ENCODE measurements around the gene KCNQ5.
"Not testable (repeated sequence)": the region's sequence is repeated elsewhere in the genome, so short reads cannot be mapped to it uniquely, and the experiment has no call there.

KCNQ5 gene

GRCh38 chr6:73227606-73228255, 605.9 kb downstream of the KCNQ5 start:
- Histone ChIP-seq H3K36me3 (ENCODE audit: insufficient read depth, low read length) (no peaks in the 10 kb centered on the region), H3K9me3 (ENCODE audit: low read length) (no peaks in the 10 kb centered on the region), H3F3A (ENCODE audit: insufficient read depth, low read length) (no peaks in the 10 kb centered on the region), H3K4me3 (ENCODE audit: low read depth, low read length, poor library complexity, severe bottlenecking) (no peak overlapping the region), H3K27me3 (ENCODE audit: insufficient read depth, low read length) (no peaks in the 10 kb centered on the region), H3K27ac (ENCODE audit: low read depth, low read length, poor library complexity, severe bottlenecking) (no peak overlapping the region), H3K9me2 (ENCODE audit: low read depth, low read length) (no peaks in the 10 kb centered on the region), H3K79me2 (ENCODE audit: insufficient read depth, low read length) (no peaks in the 10 kb centered on the region), H3K9ac (ENCODE audit: low read length) (no peak overlapping the region), H2AFZ (ENCODE audit: low read length) (no peak overlapping the region), H3K4me2 (ENCODE audit: low read length) (no peak overlapping the region), H4K20me1 (ENCODE audit: insufficient read depth, low read length) (no peaks in the 10 kb centered on the region), H3K4me1 (ENCODE audit: insufficient read depth, low read length, severe bottlenecking) (no peaks in the 10 kb centered on the region)
- TF ChIP-seq EZH2 (IDR thresholded peaks at IDR 0.05; ENCODE audit: borderline replicate concordance, low read length) (no peak), CTCF (IDR thresholded peaks at IDR 0.05; ENCODE audit: low read length) (no peak)

GRCh38 chr6:73231986-73232391, 610.1 kb downstream of the KCNQ5 start:
- H3K4me1 ChIP-seq (ENCODE audit: insufficient read depth, low read length, severe bottlenecking): no peaks in the 10 kb centered on the region
- H3K79me2 ChIP-seq (ENCODE audit: insufficient read depth, low read length): no peaks in the 10 kb centered on the region
- TF ChIP-seq EZH2 (IDR thresholded peaks at IDR 0.05; ENCODE audit: borderline replicate concordance, low read length) (no peak), CTCF (IDR thresholded peaks at IDR 0.05; ENCODE audit: low read length) (no peak)
- no peak overlapping the region for H3K4me2 ChIP-seq (ENCODE audit: low read length)
- H3K9ac ChIP-seq (ENCODE audit: low read length): no peak overlapping the region
- no peak overlapping the region for H3K27ac ChIP-seq (ENCODE audit: low read depth, low read length, poor library complexity, severe bottlenecking)
- H4K20me1 ChIP-seq (ENCODE audit: insufficient read depth, low read length): no peaks in the 10 kb centered on the region
- no peaks in the 10 kb centered on the region for H3F3A ChIP-seq (ENCODE audit: insufficient read depth, low read length)
- no peaks in the 10 kb centered on the region for H3K9me2 ChIP-seq (ENCODE audit: low read depth, low read length)
- no peaks in the 10 kb centered on the region for H3K36me3 ChIP-seq (ENCODE audit: insufficient read depth, low read length)
- H3K4me3 ChIP-seq (ENCODE audit: low read depth, low read length, poor library complexity, severe bottlenecking): no peak overlapping the region
- no peaks in the 10 kb centered on the region for H3K27me3 ChIP-seq (ENCODE audit: insufficient read depth, low read length)
- no peak overlapping the region for H2AFZ ChIP-seq (ENCODE audit: low read length)
- H3K9me3 ChIP-seq (ENCODE audit: low read length): no peaks in the 10 kb centered on the region

GRCh38 chr6:73233048-73233447, 611.2 kb downstream of the KCNQ5 start:
- no peak overlapping the region for H3K27ac ChIP-seq (ENCODE audit: low read depth, low read length, poor library complexity, severe bottlenecking)
- TF ChIP-seq CTCF (IDR thresholded peaks at IDR 0.05; ENCODE audit: low read length) (no peak), EZH2 (IDR thresholded peaks at IDR 0.05; ENCODE audit: borderline replicate concordance, low read length) (no peak)
- H3K79me2 ChIP-seq (ENCODE audit: insufficient read depth, low read length): no peaks in the 10 kb centered on the region
- no peak overlapping the region for H3K4me2 ChIP-seq (ENCODE audit: low read length)
- H4K20me1 ChIP-seq (ENCODE audit: insufficient read depth, low read length): no peaks in the 10 kb centered on the region
- H3K9me2 ChIP-seq (ENCODE audit: low read depth, low read length): no peaks in the 10 kb centered on the region
- no peak overlapping the region for H3K9ac ChIP-seq (ENCODE audit: low read length)
- H2AFZ ChIP-seq (ENCODE audit: low read length): no peak overlapping the region
- no peaks in the 10 kb centered on the region for H3K36me3 ChIP-seq (ENCODE audit: insufficient read depth, low read length)
- no peaks in the 10 kb centered on the region for H3F3A ChIP-seq (ENCODE audit: insufficient read depth, low read length)
- H3K9me3 ChIP-seq (ENCODE audit: low read length): no peaks in the 10 kb centered on the region
- H3K4me3 ChIP-seq (ENCODE audit: low read depth, low read length, poor library complexity, severe bottlenecking): no peak overlapping the region
- H3K27me3 ChIP-seq (ENCODE audit: insufficient read depth, low read length): no peaks in the 10 kb centered on the region
- no peaks in the 10 kb centered on the region for H3K4me1 ChIP-seq (ENCODE audit: insufficient read depth, low read length, severe bottlenecking)

DNA sequence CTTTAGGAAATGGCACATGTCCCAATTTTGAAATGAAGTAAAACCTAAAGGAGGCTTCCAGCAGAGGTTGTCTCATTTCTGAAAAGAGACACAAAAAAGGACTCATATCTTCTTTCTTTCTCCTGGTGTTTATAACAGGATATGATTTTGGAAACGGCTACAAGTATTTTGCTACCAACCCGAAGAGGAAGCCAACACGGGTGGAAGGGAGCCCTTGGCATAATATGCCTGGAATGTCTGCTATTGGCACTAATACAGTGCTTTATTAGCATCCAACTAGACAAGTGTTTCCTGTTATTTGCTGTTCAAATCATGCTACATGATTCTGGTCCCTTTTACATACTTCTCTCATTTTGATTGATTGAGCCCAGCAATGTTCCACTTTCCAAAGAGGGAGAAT, 612.1 kb downstream of the KCNQ5 start:
- H3K36me3 ChIP-seq (ENCODE audit: insufficient read depth, low read length); H3K4me1 ChIP-seq (ENCODE audit: insufficient read depth, low read length, severe bottlenecking); H4K20me1 ChIP-seq (ENCODE audit: insufficient read depth, low read length); H3K79me2 ChIP-seq (ENCODE audit: insufficient read depth, low read length); H3K4me3 ChIP-seq (ENCODE audit: low read depth, low read length, poor library complexity, severe bottlenecking); H3K9me3 ChIP-seq (ENCODE audit: low read length); H3K27me3 ChIP-seq (ENCODE audit: insufficient read depth, low read length); H3K9ac ChIP-seq (ENCODE audit: low read length); H3K9me2 ChIP-seq (ENCODE audit: low read depth, low read length); H3K27ac ChIP-seq (ENCODE audit: low read depth, low read length, poor library complexity, severe bottlenecking); H3K4me2 ChIP-seq (ENCODE audit: low read length); H2AFZ ChIP-seq (ENCODE audit: low read length); H3F3A ChIP-seq (ENCODE audit: insufficient read depth, low read length): not testable (repeated sequence)
